Heart left ventricle (tissue), 16 donors: Measurements from ENCODE around the gene CCDC136. TPM values are rescaled to one million over a fixed set of nuclear protein-coding genes. Genes with fewer than 3 reads are reported as not detected.
A peak's percentile ranks its signal among the peaks of the same experiment; 100 is the strongest.

ENCODE experiments used
- ATAC-seq, 4 donors: fragments of 200-7000 bp; cut with Tn5 transposase; one replicate each; pipeline ENCODE4 v1.9.1; 2020 to 2022; ENCODE audit warnings: moderate library complexity in 4 of 4, mild to moderate bottlenecking in 3 of 4, moderate number of reproducible peaks in 1 of 4
- DNase-seq, 5 donors: peaks; one replicate each; pipeline ENCODE4 v3.0.0-alpha.2; 2020
- H3K27ac ChIP-seq, 12 donors: fragments of 200-600 bp; sonication (generic) in 4 of 12; one replicate each; pipeline versions ENCODE4 v1.5.0 to v1.8.0; 2016 to 2022; ENCODE audit warnings: mild to moderate bottlenecking in 2 of 12
- H3K27me3 ChIP-seq, 9 donors: fragments of 200-600 bp; sonication (generic) in 2 of 9; one replicate each; pipeline versions ENCODE4 v1.5.1 to v1.8.0; 2016 to 2022; ENCODE audit warnings: mild to moderate bottlenecking in 3 of 9
- H3K36me3 ChIP-seq, 9 donors: fragments of 200-600 bp; sonication (generic) in 2 of 9; one replicate each; pipeline versions ENCODE4 v1.5.0 to v1.8.0; 2018 to 2022; ENCODE audit warnings: mild to moderate bottlenecking in 2 of 9
- H3K4me1 ChIP-seq, 12 donors: fragments of 200-600 bp; sonication (generic) in 4 of 12; one replicate each; pipeline versions ENCODE4 v1.5.0 to v1.8.0; 2016 to 2022; ENCODE audit warnings: mild to moderate bottlenecking in 3 of 12
- H3K4me3 ChIP-seq, 12 donors: fragments of 200-600 bp; sonication (generic) in 4 of 12; one replicate each; pipeline versions ENCODE4 v1.5.0 to v1.8.0; 2017 to 2022; ENCODE audit warnings: mild to moderate bottlenecking in 9 of 12, moderate library complexity in 4 of 12
- H3K9me3 ChIP-seq, 12 donors: fragments of 200-600 bp; sonication (generic) in 4 of 12; one replicate each; pipeline versions ENCODE4 v1.5.0 to v1.8.0; 2016 to 2022; ENCODE audit warnings: mild to moderate bottlenecking in 1 of 12
- CTCF ChIP-seq, 12 donors: fragments of 200-600 bp; sonication (generic) in 4 of 12; IDR thresholded peaks; one replicate each; pipeline versions ENCODE4 v1.5.0 to v1.8.0; 2018 to 2022; ENCODE audit warnings: antibody characterized with exemption in 12 of 12, mild to moderate bottlenecking in 5 of 12
- POLR2A ChIP-seq, 2 donors: fragments of 450-650 bp; IDR thresholded peaks; one replicate each; pipeline ENCODE4 v1.6.1; 2017; ENCODE audit warnings: antibody characterized with exemption in 2 of 2, mild to moderate bottlenecking in 2 of 2, moderate library complexity in 2 of 2
- WGBS, 4 donors: extraction: QIAGEN DNeasy Blood & Tissue Kit in 2 of 4; methylation state at CpG; one replicate each; pipeline versions ENCODE4 v1.1.5 to v1.1.7; 2013 to 2018; 5-methylcytosine and 5-hydroxymethylcytosine counted together
- intact Hi-C, 10 donors: fragments of 100-400 bp; cut with DNase I; formaldehyde crosslinking; loops; one replicate each; pipeline versions ENCODE4 v1.11.1 to v1.14.2; 2022
- polyA plus RNA-seq, 2 donors: library from polyadenylated mRNA; stranded (reverse); fragments of 200-250 nt; gene quantifications; one replicate each; pipeline ENCODE4 v1.2.3, GENCODE V29; 2013
- total RNA-seq, 9 donors: library from RNA; depleted of rRNA in 2 of 9; stranded (reverse); fragments of >200 nt in 2 of 9; fragmentation: NEBNext Ultra II Directional in 3 of 9; extraction: Animal tissue kit (Norgen Biotek cat#: 25700) in 3 of 9; gene quantifications; one replicate each; pipeline versions ENCODE4 v1.1.0 to v1.2.4, GENCODE V29; 2016 to 2023
- donor health status: ischemic (EF 13 %, LVEDD 7.1; RV severe dilation, severe dysfunction).
- donor health status: healthy with polysubstance abuse.
- donor health status: DM: no; HTN: yes; CAD: no.
- donor health status: DM: no; HTN: no; CAD: no.
- donor health status: ischemic (EF 25% LVEDD 6.9; RV normal size, moderate dysfunction).
- donor health status: ischemic (EF 25% LVEDD 5.7; RV mildly dilated, moderate dysfunction).
- donor health status: healthy.
- donor health status: DM: yes; HTN: yes; CAD: no.
- donor health status: ischemic (EF 35%, LVEDD 5.7; RV mildly dilated, moderate dysfunction).
- donor health status: nonischemic (EF 11% LVEDD 7.7; RV severe dilation, severe dysfunction).
- donor health status: DM: yes; HTN: yes; CAD: no.
- donor health status: PGD.
- donor health status: ischemic (EF 29% LVEDD 5.4; RV normal size, mild dysfunction).
- donor health status: nonischemic (EF 23%, LVEDD 6.1; RV moderate dilation, normal function).

The CCDC136 gene
- total and polyA plus RNA-seq, 11 donors = 6.4 to 22.8 (median 10.4) TPM

GRCh38 chr7:128790315-128791041 lies 1.3 kb upstream of the CCDC136 start:
- Histone ChIP-seq H3K27ac (peak overlapping the region in 7 of 12 donors; percentile 39 to 88 (median 55)), H3K4me1 (peaks cover 0 to 30% (median 19%) of the 10 kb centered on the region in 12 donors), H3K4me3 (peak overlapping the region; percentile 62 to 94 (median 78)), H3K9me3 (no peaks in the 10 kb centered on the region), H3K36me3 (no peaks in the 10 kb centered on the region), H3K27me3 (no peaks in the 10 kb centered on the region)
- DNase-seq (no peak), ATAC-seq (peak in 2 of 4 donors; percentile 14 to 35)
- WGBS, 4 donors = 16 to 29% (median 23%) methylated on average over 20 to 45 of the region's 45 CpGs
- no peak for TF ChIP-seq CTCF (IDR thresholded peaks at IDR 0.05)
- no peak for TF ChIP-seq POLR2A (IDR thresholded peaks at IDR 0.05)
- intact Hi-C loops = loop anchor here in 7 of 10 donors (5.0 to 10.0 kb wide), 8 partner anchors 37 to 92 kb away; partner anchors contain the start of genes ATP6V1F (in 2 of the 7), CALU (in 2 of the 7) and FLNC (in 1 of the 7)

- H3K4me1 ChIP-seq = peaks cover 0 to 30% (median 19%) of the 10 kb centered on the region in 12 donors
- no peaks in the 10 kb centered on the region for H3K36me3 ChIP-seq
- H3K27me3 ChIP-seq = no peaks in the 10 kb centered on the region
- peak overlapping the region; percentile 62 to 94 (median 78) for H3K4me3 ChIP-seq
- no peaks in the 10 kb centered on the region for H3K9me3 ChIP-seq
- DNase-seq = no peak
- no peak for TF ChIP-seq POLR2A (IDR thresholded peaks at IDR 0.05)
- TF ChIP-seq CTCF (IDR thresholded peaks at IDR 0.05) = no peak
- ATAC-seq = peak in 1 of 4 donors; percentile 7
- intact Hi-C loops = loop anchor here in 7 of 10 donors (5.0 to 10.0 kb wide), 8 partner anchors 35 to 90 kb away; partner anchors contain the start of genes ATP6V1F (in 2 of the 7), CALU (in 2 of the 7) and FLNC (in 1 of the 7)
- 17 to 37% (median 26%) methylated on average over 8 to 9 of the region's 9 CpGs for WGBS, 4 donors
- H3K27ac ChIP-seq = peak overlapping the region in 3 of 12 donors; percentile 34 to 88 (median 71)
Measured at GRCh38 chr7:128791972-128792327, 182 bp downstream of the CCDC136 start.

- peaks cover 0 to 30% (median 19%) of the 10 kb centered on the region in 12 donors for H3K4me1 ChIP-seq
- H3K27ac ChIP-seq = peak overlapping the region in 1 of 12 donors; percentile 34
- WGBS, 4 donors = 39 to 47% (median 44%) methylated on average over 9 to 10 of the region's 10 CpGs
- no peaks in the 10 kb centered on the region for H3K27me3 ChIP-seq
- TF ChIP-seq POLR2A (IDR thresholded peaks at IDR 0.05) (no peak), CTCF (IDR thresholded peaks at IDR 0.05) (no peak)
- DNase-seq = peak in 3 of 5 donors; percentile 29 to 57 (median 47)
- no peaks in the 10 kb centered on the region for H3K9me3 ChIP-seq
- H3K36me3 ChIP-seq = no peaks in the 10 kb centered on the region
- peak overlapping the region in 2 of 12 donors; percentile 76 to 77 for H3K4me3 ChIP-seq
- peak in 2 of 4 donors; percentile 28 to 59 for ATAC-seq
- intact Hi-C loops = loop anchor here in 7 of 10 donors (5.0 to 10.0 kb wide), 8 partner anchors 35 to 90 kb away; partner anchors contain the start of genes ATP6V1F (in 2 of the 7), CALU (in 2 of the 7) and FLNC (in 1 of the 7)
Measured at GRCh38 chr7:128792471-128793180, 858 bp downstream of the CCDC136 start.
